SJCRH30 (cell line): ENCODE results near the gene TTC29. TPM values are rescaled to one million over a fixed set of nuclear protein-coding genes. Genes with fewer than 3 reads are reported as not detected.
"Not testable (repeated sequence)": the region's sequence is repeated elsewhere in the genome, so short reads cannot be mapped to it uniquely, and the experiment has no call there.

ENCODE experiments used
- DNase-seq, 2 experiments: peaks; one replicate each; pipeline ENCODE4 v3.0.0-alpha.2; 2015 to 2020
- H3K27ac ChIP-seq: fragments of 250-450 bp; sonication (Bioruptor Pico); 2 replicates; pipeline ENCODE4 v1.5.1; 2020; ENCODE audit warnings: mild to moderate bottlenecking, moderate library complexity
- H3K27me3 ChIP-seq: fragments of 250-450 bp; sonication (Bioruptor Pico); 2 replicates; pipeline ENCODE4 v1.5.1; 2020; ENCODE audit warnings: mild to moderate bottlenecking, moderate library complexity
- H3K36me3 ChIP-seq: fragments of 250-450 bp; sonication (Bioruptor Pico); 2 replicates; pipeline ENCODE4 v1.5.1; 2020; ENCODE audit warnings: mild to moderate bottlenecking, moderate library complexity
- H3K4me1 ChIP-seq: fragments of 250-450 bp; sonication (Bioruptor Pico); 2 replicates; pipeline ENCODE4 v1.5.1; 2020; ENCODE audit warnings: mild to moderate bottlenecking, moderate library complexity
- H3K4me3 ChIP-seq: fragments of 250-450 bp; sonication (Bioruptor Pico); 2 replicates; pipeline ENCODE4 v1.5.1; 2020; ENCODE audit warnings: mild to moderate bottlenecking, moderate library complexity
- H3K9me3 ChIP-seq: fragments of 250-450 bp; sonication (Bioruptor Pico); replicated peaks from 2 replicates; pipeline ENCODE4 v1.5.1; 2020; ENCODE audit warnings: mild to moderate bottlenecking, moderate library complexity
- total RNA-seq: library from RNA; depleted of rRNA; stranded (reverse); fragments of >200 nt; shearing (Covaris generic); gene quantifications from 2 replicates; pipeline ENCODE4 v1.2.3, GENCODE V29; 2014

Gene TTC29
- total RNA-seq, 1 experiment from 2014 or later = not detected

DNA sequence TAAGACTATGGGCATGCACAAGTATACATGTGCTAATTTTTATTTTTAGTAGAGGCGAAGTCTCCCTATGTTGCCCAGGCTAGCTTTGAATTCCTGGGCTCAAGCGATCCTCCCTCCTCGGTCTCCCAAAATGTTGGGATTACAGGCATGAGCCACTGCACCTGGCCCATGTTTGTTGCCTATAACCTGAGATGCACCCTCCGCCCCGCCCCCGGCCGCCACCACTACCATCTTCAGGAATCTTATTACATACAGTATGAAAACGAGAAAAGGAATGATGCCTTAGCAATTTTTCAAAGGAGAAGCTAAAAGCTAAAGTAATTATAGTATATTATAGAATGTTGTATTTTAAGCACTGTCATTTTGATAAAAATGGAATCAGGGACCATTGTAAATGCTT is 245.8 kb downstream of the TTC29 start:
- no peaks in the 10 kb centered on the region for H3K4me1 ChIP-seq
- H3K4me3 ChIP-seq = no peak overlapping the region
- H3K27me3 ChIP-seq = no peaks in the 10 kb centered on the region
- H3K9me3 ChIP-seq = no peaks in the 10 kb centered on the region
- DNase-seq = no peak
- H3K36me3 ChIP-seq = no peaks in the 10 kb centered on the region
- no peak overlapping the region for H3K27ac ChIP-seq

DNA sequence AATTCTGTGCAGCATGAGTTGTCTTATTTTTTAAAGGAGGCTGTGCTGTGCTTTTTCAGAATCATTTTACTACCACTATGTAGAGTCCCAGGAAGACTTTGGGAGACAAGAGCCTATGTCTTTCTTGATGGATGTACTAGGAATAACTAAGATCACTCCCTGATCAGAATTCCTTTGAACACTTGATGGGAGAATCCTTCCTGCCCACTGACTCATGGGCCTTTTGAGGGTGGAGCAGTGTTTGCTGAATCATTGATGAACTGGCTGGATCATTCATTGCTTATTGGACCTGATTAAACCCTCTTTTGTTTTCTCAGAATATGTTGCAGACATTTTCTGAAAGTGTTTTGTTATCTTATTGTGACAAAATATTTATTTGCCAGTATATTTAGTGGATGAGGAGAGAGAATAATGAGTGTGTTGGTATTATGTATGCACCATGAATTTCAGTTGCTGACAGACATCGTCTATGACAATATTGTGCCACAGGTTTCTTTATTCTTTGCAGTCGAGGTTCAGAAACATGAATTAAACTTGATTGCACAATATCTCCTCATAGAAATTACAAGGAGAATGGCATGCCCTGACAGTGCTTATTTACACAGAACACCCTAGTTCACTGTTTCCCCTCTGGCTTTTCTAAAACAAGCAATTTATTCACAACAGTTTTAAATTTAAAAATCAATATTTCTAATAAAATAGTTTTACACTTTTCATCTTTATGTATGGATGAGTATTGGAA is 270.7 kb downstream of the TTC29 start:
- no peaks in the 10 kb centered on the region for H3K27me3 ChIP-seq
- H3K4me3 ChIP-seq = no peak overlapping the region
- no peak for DNase-seq
- no peaks in the 10 kb centered on the region for H3K36me3 ChIP-seq
- H3K4me1 ChIP-seq = no peaks in the 10 kb centered on the region
- no peak overlapping the region for H3K27ac ChIP-seq
- no peaks in the 10 kb centered on the region for H3K9me3 ChIP-seq

DNA sequence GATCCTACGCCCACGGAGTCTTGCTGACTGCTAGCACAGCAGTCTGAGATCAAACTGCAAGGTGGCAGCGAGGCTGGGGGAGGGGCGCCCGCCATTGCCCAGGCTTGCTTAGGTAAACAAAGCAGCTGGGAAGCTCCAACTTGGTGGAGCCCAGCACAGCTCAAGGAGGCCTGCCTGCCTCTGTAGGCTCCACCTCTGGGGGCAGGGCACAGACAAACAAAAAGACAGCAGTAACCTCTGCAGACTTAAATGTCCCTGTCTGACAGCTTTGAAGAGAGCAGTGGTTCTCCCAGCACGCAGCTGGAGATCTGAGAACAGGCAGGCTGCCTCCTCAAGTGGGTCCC is 281.7 kb downstream of the TTC29 start:
- H3K9me3 ChIP-seq, H3K27ac ChIP-seq, H3K4me3 ChIP-seq, H3K27me3 ChIP-seq, DNase-seq, H3K36me3 ChIP-seq, H3K4me1 ChIP-seq: not testable (repeated sequence)

DNA sequence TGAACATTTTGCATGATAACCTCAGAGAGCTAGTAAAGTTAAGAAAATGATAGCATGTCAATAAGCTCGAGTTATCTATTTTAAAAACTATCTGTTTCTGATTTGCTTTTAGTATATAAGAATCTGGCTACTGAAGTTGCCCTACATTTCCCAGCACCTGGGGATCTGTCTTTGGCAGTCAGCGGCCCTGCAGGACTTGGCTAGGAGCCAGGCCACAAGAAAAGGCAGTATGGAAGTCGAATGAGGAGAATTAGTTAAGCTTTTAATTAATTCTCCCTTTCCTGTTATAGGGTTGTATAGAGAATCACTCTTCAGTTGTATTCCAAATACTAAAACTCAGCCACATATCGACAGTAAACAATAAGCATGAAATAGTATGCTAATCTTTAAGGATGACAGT is 284.3 kb downstream of the TTC29 start:
- Histone ChIP-seq H3K36me3 (no peaks in the 10 kb centered on the region), H3K4me3 (no peak overlapping the region), H3K27ac (no peak overlapping the region), H3K9me3 (no peaks in the 10 kb centered on the region), H3K27me3 (no peaks in the 10 kb centered on the region), H3K4me1 (no peaks in the 10 kb centered on the region)
- peak; percentile 16 to 42 for DNase-seq
